Mesendoderm (in vitro differentiated cells): ENCODE data around the gene ZNF236.
"Not testable (repeated sequence)": the region's sequence is repeated elsewhere in the genome, so short reads cannot be mapped to it uniquely, and the experiment has no call there.

Experiments
- DNase-seq: peaks from one replicate; pipeline ENCODE4 v3.0.0; 2013
- H2AK5ac ChIP-seq: 2 replicates; pipeline ENCODE4 v1.6.1; 2013; ENCODE audit warnings: low read length, inconsistent platforms
- H2BK120ac ChIP-seq: 2 replicates; pipeline ENCODE4 v1.6.1; 2013; ENCODE audit warnings: low read depth, mild to moderate bottlenecking, low read length, moderate library complexity, mixed read lengths
- H2BK15ac ChIP-seq: replicated peaks from 2 replicates; pipeline ENCODE4 v1.6.1; 2013; ENCODE audit warnings: low read depth, mild to moderate bottlenecking, moderate library complexity
- H2BK5ac ChIP-seq: 2 replicates; pipeline ENCODE4 v1.6.1; 2013; ENCODE audit warnings: low read length, inconsistent platforms
- H3K18ac ChIP-seq: 2 replicates; pipeline ENCODE4 v1.6.1; 2013; ENCODE audit warnings: mild to moderate bottlenecking, low read length, mixed read lengths
- H3K23ac ChIP-seq: one replicate; pipeline ENCODE4 v1.6.1; 2013; ENCODE audit warnings: low read length
- H3K27ac ChIP-seq: 2 replicates; pipeline ENCODE4 v1.5.1; 2013; ENCODE audit warnings: low read depth, mild to moderate bottlenecking, inconsistent platforms, low read length, moderate library complexity
- H3K27me3 ChIP-seq: 2 replicates; pipeline ENCODE4 v1.6.1; 2013; ENCODE audit warnings: low read length, control low read depth, mild to moderate bottlenecking, inconsistent platforms; ENCODE audit not compliant: insufficient read depth, poor library complexity
- H3K36me3 ChIP-seq: 2 replicates; pipeline ENCODE4 v1.6.1; 2013; ENCODE audit warnings: low read length, inconsistent platforms; ENCODE audit not compliant: control insufficient read depth, insufficient read depth
- H3K4ac ChIP-seq: one replicate; pipeline ENCODE4 v1.6.1; 2013; ENCODE audit warnings: low read depth, mild to moderate bottlenecking, low read length, moderate library complexity
- H3K4me1 ChIP-seq: 2 replicates; pipeline ENCODE4 v1.6.1; 2013; ENCODE audit warnings: low read depth, low read length, inconsistent platforms; ENCODE audit not compliant: control insufficient read depth
- H3K4me2 ChIP-seq: 2 replicates; pipeline ENCODE4 v1.6.1; 2013; ENCODE audit warnings: low read length
- H3K4me3 ChIP-seq: 2 replicates; pipeline ENCODE4 v1.5.1; 2013; ENCODE audit warnings: mild to moderate bottlenecking, low read length
- H3K56ac ChIP-seq: one replicate; pipeline ENCODE4 v1.6.1; 2013; ENCODE audit warnings: low read length
- H3K79me1 ChIP-seq: 2 replicates; pipeline ENCODE4 v1.6.1; 2013; ENCODE audit warnings: low read length, inconsistent platforms
- H3K79me2 ChIP-seq: 2 replicates; pipeline ENCODE4 v1.6.1; 2013; ENCODE audit warnings: mild to moderate bottlenecking, low read length; ENCODE audit not compliant: control insufficient read depth, insufficient read depth
- H3K9ac ChIP-seq: 2 replicates; pipeline ENCODE4 v1.6.1; 2013; ENCODE audit warnings: low read length, inconsistent platforms
- H4K5ac ChIP-seq: one replicate; pipeline ENCODE4 v1.6.1; 2013; ENCODE audit warnings: low read length
- H4K8ac ChIP-seq: one replicate; pipeline ENCODE4 v1.6.1; 2013; ENCODE audit warnings: low read depth, mild to moderate bottlenecking, control low read depth, low read length, moderate library complexity
- WGBS: extraction: QIAGEN DNeasy Blood & Tissue Kit; methylation state at CpG from one replicate; pipeline ENCODE4 v1.1.7; 2013; ENCODE audit warnings: low lambda C conversion rate, missing lambda C conversion rate; ENCODE audit not compliant: insufficient coverage; ENCODE audit errors: extremely low coverage; 5-methylcytosine and 5-hydroxymethylcytosine counted together

The ZNF236 gene

GRCh38 chr18:76943542-76944339 is 121.4 kb downstream of the ZNF236 start:
- H3K36me3 ChIP-seq = peaks cover 2% of the 10 kb centered on the region
- H3K4me3 ChIP-seq = no peak overlapping the region
- no peaks in the 10 kb centered on the region for H3K79me2 ChIP-seq
- no peak for DNase-seq
- H3K23ac ChIP-seq = no peak overlapping the region
- H2BK120ac ChIP-seq = no peak overlapping the region
- no peak overlapping the region for H3K4ac ChIP-seq
- no peaks in the 10 kb centered on the region for H3K27me3 ChIP-seq
- WGBS = 100% methylated on average over 1 of the region's 6 CpGs
- H3K18ac ChIP-seq = no peak overlapping the region
- no peak overlapping the region for H2AK5ac ChIP-seq
- H3K4me1 ChIP-seq = no peaks in the 10 kb centered on the region
- no peak overlapping the region for H3K56ac ChIP-seq
- no peak overlapping the region for H3K27ac ChIP-seq
- H3K9ac ChIP-seq = no peak overlapping the region
- no peak overlapping the region for H2BK15ac ChIP-seq
- no peak overlapping the region for H2BK5ac ChIP-seq
- H4K8ac ChIP-seq = no peak overlapping the region
- H3K4me2 ChIP-seq = no peak overlapping the region
- H4K5ac ChIP-seq = no peak overlapping the region
- no peaks in the 10 kb centered on the region for H3K79me1 ChIP-seq

GRCh38 chr18:76944346-76944745 is 122.0 kb downstream of the ZNF236 start:
- no CpG with 5 or more reads among the region's 8 CpGs for WGBS
- not testable (repeated sequence) for H3K27me3 ChIP-seq, H3K18ac ChIP-seq, H4K8ac ChIP-seq, H3K4me2 ChIP-seq, H2BK120ac ChIP-seq, H3K4me3 ChIP-seq, H3K79me2 ChIP-seq, H3K36me3 ChIP-seq, H3K23ac ChIP-seq, H3K9ac ChIP-seq, H3K56ac ChIP-seq, H3K79me1 ChIP-seq, H2BK15ac ChIP-seq, H2BK5ac ChIP-seq, H4K5ac ChIP-seq, DNase-seq, H3K4me1 ChIP-seq, H3K27ac ChIP-seq, H3K4ac ChIP-seq, H2AK5ac ChIP-seq

DNA sequence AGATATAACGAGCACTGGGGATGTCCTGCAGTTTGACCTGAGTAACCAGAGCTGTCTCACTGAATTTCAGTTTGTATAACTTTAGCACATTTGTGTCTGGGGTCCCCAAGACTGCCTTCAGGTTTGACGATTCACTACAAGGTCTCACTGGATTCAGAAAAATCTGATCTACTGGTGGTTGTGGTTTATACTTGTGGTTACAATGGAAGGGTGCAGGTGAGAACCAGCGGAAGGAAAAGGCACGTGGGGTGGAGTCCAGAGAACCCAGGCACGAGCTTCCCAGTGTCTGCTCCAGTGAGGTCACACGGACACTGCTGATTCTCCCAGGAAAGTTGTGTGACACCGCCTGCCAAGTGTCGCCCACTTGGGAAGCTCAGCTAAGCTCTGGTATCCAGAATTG is 126.0 kb downstream of the ZNF236 start:
- Histone ChIP-seq H2AK5ac (no peak overlapping the region), H2BK15ac (no peak overlapping the region), H3K4ac (no peak overlapping the region), H3K27me3 (no peaks in the 10 kb centered on the region), H3K36me3 (peaks cover 4% of the 10 kb centered on the region), H3K9ac (no peak overlapping the region), H3K4me1 (no peaks in the 10 kb centered on the region), H3K27ac (no peak overlapping the region), H3K4me2 (no peak overlapping the region), H3K56ac (no peak overlapping the region), H3K23ac (no peak overlapping the region), H3K4me3 (no peak overlapping the region), H3K79me1 (no peaks in the 10 kb centered on the region), H2BK120ac (no peak overlapping the region), H3K79me2 (no peaks in the 10 kb centered on the region), H4K5ac (no peak overlapping the region), H2BK5ac (no peak overlapping the region), H4K8ac (no peak overlapping the region), H3K18ac (no peak overlapping the region)
- WGBS = no CpG with 5 or more reads among the region's 8 CpGs
- DNase-seq = no peak

- H3K4me2 ChIP-seq = no peak overlapping the region
- DNase-seq = no peak
- no peaks in the 10 kb centered on the region for H3K79me2 ChIP-seq
Measured at GRCh38 chr18:76951456-76952247, 129.3 kb downstream of the ZNF236 start.

DNA sequence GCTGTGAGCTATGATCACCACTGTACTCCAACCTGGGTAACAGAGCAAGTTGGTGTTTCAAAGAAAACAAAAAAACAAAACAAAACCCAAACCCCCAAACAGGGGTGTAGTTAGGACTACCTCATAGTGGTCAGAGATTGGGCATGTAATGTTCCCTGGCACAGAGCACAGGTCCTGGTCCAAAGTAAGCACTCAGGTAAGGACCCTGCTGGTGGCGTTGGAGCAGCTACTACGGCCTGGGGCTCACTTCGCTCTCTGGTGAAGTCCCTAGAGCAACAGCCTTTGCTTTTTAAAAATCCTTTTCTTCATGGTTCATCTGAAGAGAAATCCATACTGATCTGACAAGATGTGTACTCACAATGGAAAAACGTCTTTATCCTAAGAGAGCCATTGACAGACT is 130.4 kb downstream of the ZNF236 start:
- no peak overlapping the region for H2BK120ac ChIP-seq
- no peak overlapping the region for H3K4ac ChIP-seq
- H4K8ac ChIP-seq = no peak overlapping the region
- H2AK5ac ChIP-seq = no peak overlapping the region
- no CpG with 5 or more reads among the region's 4 CpGs for WGBS
- H3K27me3 ChIP-seq = no peaks in the 10 kb centered on the region
- no peak overlapping the region for H2BK5ac ChIP-seq
- H3K56ac ChIP-seq = no peak overlapping the region
- no peak overlapping the region for H3K9ac ChIP-seq
- no peaks in the 10 kb centered on the region for H3K4me1 ChIP-seq
- no peak overlapping the region for H4K5ac ChIP-seq
- no peak overlapping the region for H2BK15ac ChIP-seq
- H3K23ac ChIP-seq = no peak overlapping the region
- H3K27ac ChIP-seq = no peak overlapping the region
- no peak for DNase-seq
- no peaks in the 10 kb centered on the region for H3K79me1 ChIP-seq
- H3K4me3 ChIP-seq = no peak overlapping the region
- no peak overlapping the region for H3K4me2 ChIP-seq
- H3K36me3 ChIP-seq = peaks cover 4% of the 10 kb centered on the region
- no peaks in the 10 kb centered on the region for H3K79me2 ChIP-seq
- no peak overlapping the region for H3K18ac ChIP-seq

More at GRCh38 chr18:76951456-76952247, 129.3 kb downstream of the ZNF236 start:
- H2BK120ac ChIP-seq = no peak overlapping the region
- H4K8ac ChIP-seq = no peak overlapping the region
- H3K4me1 ChIP-seq = no peaks in the 10 kb centered on the region
- no peak overlapping the region for H3K4ac ChIP-seq
- WGBS = no CpG with 5 or more reads among the region's 12 CpGs
- no peak overlapping the region for H3K27ac ChIP-seq
- no peak overlapping the region for H3K18ac ChIP-seq
- no peak overlapping the region for H3K56ac ChIP-seq
- no peak overlapping the region for H2BK15ac ChIP-seq
- no peaks in the 10 kb centered on the region for H3K27me3 ChIP-seq
- H2AK5ac ChIP-seq = no peak overlapping the region
- no peaks in the 10 kb centered on the region for H3K79me1 ChIP-seq
- no peak overlapping the region for H3K23ac ChIP-seq
- no peak overlapping the region for H3K9ac ChIP-seq
- no peak overlapping the region for H2BK5ac ChIP-seq
- no peak overlapping the region for H3K4me3 ChIP-seq
- no peak overlapping the region for H4K5ac ChIP-seq
- peaks cover 4% of the 10 kb centered on the region for H3K36me3 ChIP-seq
